Measurements from ENCODE around the gene C1orf105. TPM values are rescaled to one million over a fixed set of nuclear protein-coding genes. Genes with fewer than 3 reads are reported as not detected.
A peak's percentile ranks its signal among the peaks of the same experiment; 100 is the strongest.

Gene C1orf105
- total and polyA plus RNA-seq, 2 of the 13 experiments (the other 11 are each of a cell fraction or from before 2014, with no cell fraction given), result 0.15 to 0.45 TPM

DNA sequence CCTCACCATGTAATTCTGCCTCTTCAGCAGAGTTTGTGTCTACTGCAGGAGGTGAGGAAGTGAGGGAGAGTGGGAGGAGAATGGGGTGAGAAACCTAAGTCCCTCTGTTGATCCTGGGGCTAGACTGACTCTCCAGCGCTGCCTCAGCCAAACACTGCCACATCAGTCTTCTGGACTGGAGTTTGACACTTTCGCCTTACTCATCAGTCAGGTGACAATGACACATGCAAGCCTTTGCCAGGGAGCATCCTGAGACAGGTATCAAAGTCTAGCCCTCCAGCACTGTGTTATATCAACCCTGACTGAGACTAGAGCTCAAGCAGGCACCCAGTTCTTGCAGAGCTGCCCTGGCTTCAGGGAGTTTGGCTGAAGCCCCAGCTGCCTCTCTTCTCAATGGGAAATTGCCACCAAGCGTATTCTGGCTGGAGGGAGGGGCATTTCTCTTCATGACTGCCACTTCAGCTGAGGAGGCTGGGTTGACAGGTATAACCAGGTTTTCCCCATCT, 79.2 kb downstream of the C1orf105 start (continued):
- TF ChIP-seq, protein P1, sequence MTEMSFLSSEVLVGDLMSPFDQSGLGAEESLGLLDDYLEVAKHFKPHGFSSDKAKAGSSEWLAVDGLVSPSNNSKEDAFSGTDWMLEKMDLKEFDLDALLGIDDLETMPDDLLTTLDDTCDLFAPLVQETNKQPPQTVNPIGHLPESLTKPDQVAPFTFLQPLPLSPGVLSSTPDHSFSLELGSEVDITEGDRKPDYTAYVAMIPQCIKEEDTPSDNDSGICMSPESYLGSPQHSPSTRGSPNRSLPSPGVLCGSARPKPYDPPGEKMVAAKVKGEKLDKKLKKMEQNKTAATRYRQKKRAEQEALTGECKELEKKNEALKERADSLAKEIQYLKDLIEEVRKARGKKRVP (CRISPR knock-in tag; IDR thresholded peaks at IDR 0.05), result no peak
- TF ChIP-seq ZNF441 (CRISPR knock-in tag; IDR thresholded peaks at IDR 0.05; ENCODE audit: borderline replicate concordance) (peak; percentile 91; the same call in 1 of the 2 replicates), YEATS4 (CRISPR knock-in tag; IDR thresholded peaks at IDR 0.05; ENCODE audit: borderline replicate concordance) (no peak), TAF15 (IDR thresholded peaks at IDR 0.05; ENCODE audit: low read depth, low read length, poor library complexity, severe bottlenecking) (no peak), SAP130 (CRISPR knock-in tag; IDR thresholded peaks at IDR 0.05; ENCODE audit: low read depth) (peak; percentile 91), ZNF768 (CRISPR knock-in tag; IDR thresholded peaks at IDR 0.05) (no peak), CAMTA2 (CRISPR knock-in tag; IDR thresholded peaks at IDR 0.05; ENCODE audit: borderline replicate concordance) (no peak), SPEN (CRISPR knock-in tag; IDR thresholded peaks at IDR 0.05; ENCODE audit: low read depth) (peak; percentile 65; the same call in 1 of the 2 replicates), GATAD2A (CRISPR knock-in tag; IDR thresholded peaks at IDR 0.05) (peak; percentile 58), FOXA1 (IDR thresholded peaks at IDR 0.05) (no peak), FOXA1 (CRISPR knock-in tag; IDR thresholded peaks at IDR 0.05) (0 out of 2 replicates have a peak, but pooled peaks have one; percentile 16), ZNF501 (CRISPR knock-in tag; IDR thresholded peaks at IDR 0.05) (0 out of 2 replicates have a peak, but pooled peaks have one; percentile 21), SCMH1 (CRISPR knock-in tag; IDR thresholded peaks at IDR 0.05; ENCODE audit: borderline replicate concordance) (no peak), ZBTB7A (CRISPR knock-in tag; IDR thresholded peaks at IDR 0.05) (no peak), RARA (CRISPR knock-in tag; IDR thresholded peaks at IDR 0.05) (peak; percentile 52), ZC3H4 (CRISPR knock-in tag; IDR thresholded peaks at IDR 0.05; ENCODE audit: borderline replicate concordance) (no peak), JUNB (CRISPR knock-in tag; IDR thresholded peaks at IDR 0.05; ENCODE audit: borderline replicate concordance) (no peak), ZNF232 (CRISPR knock-in tag; IDR thresholded peaks at IDR 0.05; ENCODE audit: borderline replicate concordance) (no peak)
- TF ChIP-seq, protein P2, sequence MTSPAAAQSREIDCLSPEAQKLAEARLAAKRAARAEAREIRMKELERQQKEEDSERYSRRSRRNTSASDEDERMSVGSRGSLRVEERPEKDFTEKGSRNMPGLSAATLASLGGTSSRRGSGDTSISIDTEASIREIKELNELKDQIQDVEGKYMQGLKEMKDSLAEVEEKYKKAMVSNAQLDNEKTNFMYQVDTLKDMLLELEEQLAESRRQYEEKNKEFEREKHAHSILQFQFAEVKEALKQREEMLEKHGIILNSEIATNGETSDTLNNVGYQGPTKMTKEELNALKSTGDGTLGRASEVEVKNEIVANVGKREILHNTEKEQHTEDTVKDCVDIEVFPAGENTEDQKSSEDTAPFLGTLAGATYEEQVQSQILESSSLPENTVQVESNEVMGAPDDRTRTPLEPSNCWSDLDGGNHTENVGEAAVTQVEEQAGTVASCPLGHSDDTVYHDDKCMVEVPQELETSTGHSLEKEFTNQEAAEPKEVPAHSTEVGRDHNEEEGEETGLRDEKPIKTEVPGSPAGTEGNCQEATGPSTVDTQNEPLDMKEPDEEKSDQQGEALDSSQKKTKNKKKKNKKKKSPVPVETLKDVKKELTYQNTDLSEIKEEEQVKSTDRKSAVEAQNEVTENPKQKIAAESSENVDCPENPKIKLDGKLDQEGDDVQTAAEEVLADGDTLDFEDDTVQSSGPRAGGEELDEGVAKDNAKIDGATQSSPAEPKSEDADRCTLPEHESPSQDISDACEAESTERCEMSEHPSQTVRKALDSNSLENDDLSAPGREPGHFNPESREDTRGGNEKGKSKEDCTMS (CRISPR knock-in tag; conservative IDR thresholded peaks at IDR 0.05), result no peak
- TF ChIP-seq, protein P3, sequence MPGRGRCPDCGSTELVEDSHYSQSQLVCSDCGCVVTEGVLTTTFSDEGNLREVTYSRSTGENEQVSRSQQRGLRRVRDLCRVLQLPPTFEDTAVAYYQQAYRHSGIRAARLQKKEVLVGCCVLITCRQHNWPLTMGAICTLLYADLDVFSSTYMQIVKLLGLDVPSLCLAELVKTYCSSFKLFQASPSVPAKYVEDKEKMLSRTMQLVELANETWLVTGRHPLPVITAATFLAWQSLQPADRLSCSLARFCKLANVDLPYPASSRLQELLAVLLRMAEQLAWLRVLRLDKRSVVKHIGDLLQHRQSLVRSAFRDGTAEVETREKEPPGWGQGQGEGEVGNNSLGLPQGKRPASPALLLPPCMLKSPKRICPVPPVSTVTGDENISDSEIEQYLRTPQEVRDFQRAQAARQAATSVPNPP (CRISPR knock-in tag; IDR thresholded peaks at IDR 0.05), result no peak
- TF ChIP-seq, protein P4, sequence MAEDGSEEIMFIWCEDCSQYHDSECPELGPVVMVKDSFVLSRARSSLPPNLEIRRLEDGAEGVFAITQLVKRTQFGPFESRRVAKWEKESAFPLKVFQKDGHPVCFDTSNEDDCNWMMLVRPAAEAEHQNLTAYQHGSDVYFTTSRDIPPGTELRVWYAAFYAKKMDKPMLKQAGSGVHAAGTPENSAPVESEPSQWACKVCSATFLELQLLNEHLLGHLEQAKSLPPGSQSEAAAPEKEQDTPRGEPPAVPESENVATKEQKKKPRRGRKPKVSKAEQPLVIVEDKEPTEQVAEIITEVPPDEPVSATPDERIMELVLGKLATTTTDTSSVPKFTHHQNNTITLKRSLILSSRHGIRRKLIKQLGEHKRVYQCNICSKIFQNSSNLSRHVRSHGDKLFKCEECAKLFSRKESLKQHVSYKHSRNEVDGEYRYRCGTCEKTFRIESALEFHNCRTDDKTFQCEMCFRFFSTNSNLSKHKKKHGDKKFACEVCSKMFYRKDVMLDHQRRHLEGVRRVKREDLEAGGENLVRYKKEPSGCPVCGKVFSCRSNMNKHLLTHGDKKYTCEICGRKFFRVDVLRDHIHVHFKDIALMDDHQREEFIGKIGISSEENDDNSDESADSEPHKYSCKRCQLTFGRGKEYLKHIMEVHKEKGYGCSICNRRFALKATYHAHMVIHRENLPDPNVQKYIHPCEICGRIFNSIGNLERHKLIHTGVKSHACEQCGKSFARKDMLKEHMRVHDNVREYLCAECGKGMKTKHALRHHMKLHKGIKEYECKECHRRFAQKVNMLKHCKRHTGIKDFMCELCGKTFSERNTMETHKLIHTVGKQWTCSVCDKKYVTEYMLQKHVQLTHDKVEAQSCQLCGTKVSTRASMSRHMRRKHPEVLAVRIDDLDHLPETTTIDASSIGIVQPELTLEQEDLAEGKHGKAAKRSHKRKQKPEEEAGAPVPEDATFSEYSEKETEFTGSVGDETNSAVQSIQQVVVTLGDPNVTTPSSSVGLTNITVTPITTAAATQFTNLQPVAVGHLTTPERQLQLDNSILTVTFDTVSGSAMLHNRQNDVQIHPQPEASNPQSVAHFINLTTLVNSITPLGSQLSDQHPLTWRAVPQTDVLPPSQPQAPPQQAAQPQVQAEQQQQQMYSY (CRISPR knock-in tag; IDR thresholded peaks at IDR 0.05), result no peak
- TF ChIP-seq, protein P5, sequence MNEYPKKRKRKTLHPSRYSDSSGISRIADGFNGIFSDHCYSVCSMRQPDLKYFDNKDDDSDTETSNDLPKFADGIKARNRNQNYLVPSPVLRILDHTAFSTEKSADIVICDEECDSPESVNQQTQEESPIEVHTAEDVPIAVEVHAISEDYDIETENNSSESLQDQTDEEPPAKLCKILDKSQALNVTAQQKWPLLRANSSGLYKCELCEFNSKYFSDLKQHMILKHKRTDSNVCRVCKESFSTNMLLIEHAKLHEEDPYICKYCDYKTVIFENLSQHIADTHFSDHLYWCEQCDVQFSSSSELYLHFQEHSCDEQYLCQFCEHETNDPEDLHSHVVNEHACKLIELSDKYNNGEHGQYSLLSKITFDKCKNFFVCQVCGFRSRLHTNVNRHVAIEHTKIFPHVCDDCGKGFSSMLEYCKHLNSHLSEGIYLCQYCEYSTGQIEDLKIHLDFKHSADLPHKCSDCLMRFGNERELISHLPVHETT (CRISPR knock-in tag; conservative IDR thresholded peaks at IDR 0.05), result no peak

Data from HepG2 (cell line).